Liver (tissue), 9 donors: ENCODE results near the gene ZNF805. TPM values are rescaled to one million over a fixed set of nuclear protein-coding genes. Genes with fewer than 3 reads are reported as not detected.
"Not testable (repeated sequence)": the region's sequence is repeated elsewhere in the genome, so short reads cannot be mapped to it uniquely, and the experiment has no call there.

Experiments used
- DNase-seq: peaks from one replicate; pipeline ENCODE4 v3.0.0-alpha.2; 2017; ENCODE audit warnings: low spot score
- H3K27ac ChIP-seq, 2 donors: one replicate each; pipeline ENCODE4 v1.7.0; 2013; ENCODE audit warnings: inconsistent platforms in 2 of 2, low read length in 2 of 2, control low read depth in 1 of 2, low read depth in 1 of 2, mild to moderate bottlenecking in 1 of 2
- H3K27me3 ChIP-seq, 4 donors: one replicate each; pipeline versions ENCODE4 v1.6.1 to v1.7.0; 2013; ENCODE audit warnings: low read length in 3 of 4, inconsistent platforms in 1 of 4, mild to moderate bottlenecking in 1 of 4, moderate library complexity in 1 of 4; ENCODE audit not compliant: control insufficient read depth in 4 of 4, insufficient read depth in 4 of 4
- H3K36me3 ChIP-seq, 4 donors: one replicate each; pipeline versions ENCODE4 v1.6.1 to v1.7.0; 2013; ENCODE audit warnings: low read length in 3 of 4, mild to moderate bottlenecking in 3 of 4, low read depth in 1 of 4, moderate library complexity in 1 of 4; ENCODE audit not compliant: control insufficient read depth in 4 of 4, insufficient read depth in 3 of 4
- H3K4me1 ChIP-seq, 4 donors: one replicate each; pipeline versions ENCODE4 v1.6.1 to v1.7.0; 2013; ENCODE audit warnings: low read length in 3 of 4, mild to moderate bottlenecking in 3 of 4, moderate library complexity in 1 of 4; ENCODE audit not compliant: control insufficient read depth in 4 of 4, insufficient read depth in 4 of 4
- H3K4me3 ChIP-seq, 3 donors: one replicate each; pipeline versions ENCODE4 v1.6.1 to v1.7.0; 2013; ENCODE audit warnings: low read length in 3 of 3, control low read depth in 1 of 3, low read depth in 1 of 3, mild to moderate bottlenecking in 1 of 3
- H3K9ac ChIP-seq, 2 donors: one replicate each; pipeline ENCODE4 v1.7.0; 2013; ENCODE audit warnings: low read length in 2 of 2, mild to moderate bottlenecking in 2 of 2, moderate library complexity in 2 of 2, control low read depth in 1 of 2, low read depth in 1 of 2
- H3K9me3 ChIP-seq, 4 donors: one replicate each; pipeline versions ENCODE4 v1.6.1 to v1.7.0; 2013; ENCODE audit warnings: low read length in 3 of 4; ENCODE audit not compliant: control insufficient read depth in 4 of 4
- EGR1 ChIP-seq, 2 donors: IDR thresholded peaks; 2 replicates each; pipeline ENCODE4 v1.6.1; 2016 to 2018; ENCODE audit warnings: antibody characterized with exemption in 2 of 2, low read depth in 2 of 2
- FOXA1 ChIP-seq: IDR thresholded peaks from 2 replicates; pipeline ENCODE4 v1.6.1; 2016; ENCODE audit warnings: antibody characterized with exemption
- FOXA2 ChIP-seq: IDR thresholded peaks from 2 replicates; pipeline ENCODE4 v1.6.1; 2016; ENCODE audit warnings: antibody characterized with exemption
- GABPA ChIP-seq, 2 donors: IDR thresholded peaks in 1 of 2; conservative IDR thresholded peaks in 1 of 2; 2 replicates each; pipeline ENCODE4 v1.6.1; 2016; ENCODE audit warnings: antibody characterized with exemption in 2 of 2, mild to moderate bottlenecking in 1 of 2, moderate library complexity in 1 of 2
- HNF4A ChIP-seq, 2 donors: conservative IDR thresholded peaks; 2 replicates each; pipeline ENCODE4 v1.6.1; 2016; ENCODE audit warnings: antibody characterized with exemption in 2 of 2, mild to moderate bottlenecking in 2 of 2
- RAD21 ChIP-seq, 2 donors: IDR thresholded peaks; 2 replicates each; pipeline ENCODE4 v1.6.1; 2016; ENCODE audit warnings: antibody characterized with exemption in 2 of 2, mild to moderate bottlenecking in 2 of 2
- RXRA ChIP-seq, 2 donors: IDR thresholded peaks; 2 replicates each; pipeline ENCODE4 v1.6.1; 2017 to 2018; ENCODE audit warnings: antibody characterized with exemption in 2 of 2, mild to moderate bottlenecking in 1 of 2
- SP1 ChIP-seq: IDR thresholded peaks from 2 replicates; pipeline ENCODE4 v1.6.1; 2018; ENCODE audit warnings: antibody characterized with exemption, mild to moderate bottlenecking
- TAF1 ChIP-seq: conservative IDR thresholded peaks from 2 replicates; pipeline ENCODE4 v1.6.1; 2016; ENCODE audit warnings: antibody characterized with exemption, mild to moderate bottlenecking
- YY1 ChIP-seq: IDR thresholded peaks from 2 replicates; pipeline ENCODE4 v1.6.1; 2016; ENCODE audit warnings: antibody characterized with exemption, mild to moderate bottlenecking
- WGBS: extraction: QIAGEN DNeasy Blood & Tissue Kit; methylation state at CpG from one replicate; pipeline ENCODE4 v1.1.7; 2013; 5-methylcytosine and 5-hydroxymethylcytosine counted together
- polyA plus RNA-seq, 2 donors: library from polyadenylated mRNA; stranded (reverse) in 1 of 2; unstranded in 1 of 2; fragments of 200-250 nt in 1 of 2; fragments of >200 nt in 1 of 2; fragmentation: Nextera tagmentation in 1 of 2; extraction: Ambion mirVana in 1 of 2; gene quantifications; one replicate each; pipeline versions ENCODE4 v1.2.1 to v1.2.3, GENCODE V29; 2013 to 2015
- total RNA-seq, 2 donors: library from RNA; depleted of rRNA; stranded (reverse); fragments of >200 nt; gene quantifications; one replicate each; pipeline ENCODE4 v1.2.3, GENCODE V29; 2014
- TF ChIP-seq, protein P1 (sequence below): fragments of 150-350 bp; IDR thresholded peaks from 2 replicates; pipeline ENCODE4 v1.5.1; 2017; ENCODE audit warnings: improper control_type of control experiment, low read depth, low read length; ENCODE audit not compliant: missing input control
- TF ChIP-seq, protein P2 (sequence below): IDR thresholded peaks from 2 replicates; pipeline ENCODE4 v1.6.1; 2016; ENCODE audit warnings: antibody characterized with exemption
- donor health status: healthy.
- donor health status: healthy.
- donor health status: healthy.
- donor health status: healthy.
- donor health status: healthy.

ZNF805 gene
- total and polyA plus RNA-seq, 4 donors, result 0.75 to 13.9 (median 7.1) TPM

DNA sequence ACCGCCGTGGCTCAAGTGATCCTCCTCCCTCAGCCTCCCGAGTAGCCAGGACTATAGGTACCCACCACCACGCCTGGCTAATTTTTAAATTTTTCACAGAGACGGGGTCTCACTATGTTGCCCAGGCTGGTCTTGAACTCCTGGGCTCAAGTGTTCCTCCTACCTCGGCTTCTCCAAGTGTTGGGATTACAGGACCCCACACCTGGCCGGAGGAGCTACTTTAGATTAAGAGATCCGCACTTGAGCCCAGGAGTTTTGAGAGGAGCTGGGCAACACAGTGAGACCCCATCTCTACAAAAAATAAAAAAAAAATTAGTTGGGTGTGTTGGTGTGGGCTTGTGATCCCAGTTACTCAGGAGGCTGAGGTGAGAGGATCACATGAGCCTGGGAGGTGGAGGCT, 30.8 kb downstream of the ZNF805 start:
- WGBS, result 98% methylated on average over 8 of the region's 8 CpGs
- H3K27me3 ChIP-seq, result no peaks in the 10 kb centered on the region
- no peak for TF ChIP-seq SP1
- TF ChIP-seq RXRA (IDR thresholded peaks at IDR 0.05), result no peak
- no peak for TF ChIP-seq FOXA2
- TF ChIP-seq YY1, result no peak
- no peak for TF ChIP-seq EGR1 (IDR thresholded peaks at IDR 0.05; ENCODE audit: low read depth in 2 of 2)
- TF ChIP-seq, protein P1, sequence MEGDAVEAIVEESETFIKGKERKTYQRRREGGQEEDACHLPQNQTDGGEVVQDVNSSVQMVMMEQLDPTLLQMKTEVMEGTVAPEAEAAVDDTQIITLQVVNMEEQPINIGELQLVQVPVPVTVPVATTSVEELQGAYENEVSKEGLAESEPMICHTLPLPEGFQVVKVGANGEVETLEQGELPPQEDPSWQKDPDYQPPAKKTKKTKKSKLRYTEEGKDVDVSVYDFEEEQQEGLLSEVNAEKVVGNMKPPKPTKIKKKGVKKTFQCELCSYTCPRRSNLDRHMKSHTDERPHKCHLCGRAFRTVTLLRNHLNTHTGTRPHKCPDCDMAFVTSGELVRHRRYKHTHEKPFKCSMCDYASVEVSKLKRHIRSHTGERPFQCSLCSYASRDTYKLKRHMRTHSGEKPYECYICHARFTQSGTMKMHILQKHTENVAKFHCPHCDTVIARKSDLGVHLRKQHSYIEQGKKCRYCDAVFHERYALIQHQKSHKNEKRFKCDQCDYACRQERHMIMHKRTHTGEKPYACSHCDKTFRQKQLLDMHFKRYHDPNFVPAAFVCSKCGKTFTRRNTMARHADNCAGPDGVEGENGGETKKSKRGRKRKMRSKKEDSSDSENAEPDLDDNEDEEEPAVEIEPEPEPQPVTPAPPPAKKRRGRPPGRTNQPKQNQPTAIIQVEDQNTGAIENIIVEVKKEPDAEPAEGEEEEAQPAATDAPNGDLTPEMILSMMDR, result no peak
- TF ChIP-seq TAF1, result no peak
- H3K4me3 ChIP-seq, result no peak overlapping the region
- H3K9me3 ChIP-seq, result peaks cover 0 to 2% (median 0%) of the 10 kb centered on the region in 4 donors
- no peak for DNase-seq
- H3K27ac ChIP-seq, result no peak overlapping the region
- no peak overlapping the region for H3K9ac ChIP-seq
- H3K4me1 ChIP-seq, result no peaks in the 10 kb centered on the region
- peaks cover 0 to 7% (median 3%) of the 10 kb centered on the region in 4 donors for H3K36me3 ChIP-seq

DNA sequence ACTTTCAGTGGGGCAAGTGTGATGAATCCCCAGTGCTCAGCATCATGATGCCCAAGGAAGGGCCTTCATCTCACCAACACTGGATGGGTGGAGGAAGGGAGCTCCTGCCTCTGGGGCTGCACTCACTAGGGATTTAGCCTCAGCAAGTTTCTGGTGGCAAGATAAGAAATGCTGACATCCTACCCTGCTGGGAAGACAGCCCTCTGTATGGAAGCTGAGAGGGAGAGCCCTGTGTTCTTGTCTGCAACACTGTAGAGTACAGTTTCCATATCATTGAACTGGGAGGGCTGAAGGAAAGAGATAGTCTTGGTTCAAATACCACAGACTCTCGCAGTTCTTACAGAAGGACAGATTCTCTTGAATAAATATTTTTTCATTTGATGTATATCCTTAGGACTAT, 32.6 kb downstream of the ZNF805 start:
- no peak for DNase-seq
- Histone ChIP-seq H3K27me3 (no peaks in the 10 kb centered on the region), H3K9ac (no peak overlapping the region), H3K9me3 (no peaks in the 10 kb centered on the region), H3K27ac (no peak overlapping the region), H3K4me3 (no peak overlapping the region), H3K4me1 (no peaks in the 10 kb centered on the region), H3K36me3 (peaks cover 0 to 7% (median 4%) of the 10 kb centered on the region in 4 donors)
- 93% methylated on average over 1 of the region's 1 CpG for WGBS
- TF ChIP-seq HNF4A (conservative IDR thresholded peaks at IDR 0.05) (no peak), TAF1 (no peak), RAD21 (IDR thresholded peaks at IDR 0.05) (no peak)
- TF ChIP-seq, protein P1, result no peak

DNA sequence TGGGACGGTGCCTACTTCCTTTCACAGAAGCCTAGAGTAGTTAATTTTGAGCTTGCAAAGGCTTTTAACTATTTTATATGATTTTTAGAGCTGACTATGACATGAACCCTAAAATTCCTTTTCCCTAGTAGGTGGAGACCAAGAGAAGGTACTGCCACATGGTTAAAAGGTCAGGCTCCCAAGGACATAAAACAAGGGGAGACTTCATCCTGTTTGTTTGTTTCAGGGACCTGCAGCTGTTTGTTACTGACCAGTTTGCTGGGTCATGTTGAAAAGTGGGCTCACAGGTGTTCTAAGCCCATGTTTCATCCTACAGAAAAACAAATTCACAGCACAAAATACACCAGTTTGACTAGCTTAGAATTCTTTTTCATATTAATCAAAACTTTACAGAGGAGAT, 36.0 kb downstream of the ZNF805 start:
- peaks cover 0 to 4% (median 4%) of the 10 kb centered on the region in 4 donors for H3K36me3 ChIP-seq
- H3K27ac ChIP-seq, result no peak overlapping the region
- no peak overlapping the region for H3K4me3 ChIP-seq
- DNase-seq, result no peak
- TF ChIP-seq GABPA (IDR thresholded peaks at IDR 0.05 in 1 of 2, conservative IDR thresholded peaks at IDR 0.05 in 1 of 2) (no peak), HNF4A (conservative IDR thresholded peaks at IDR 0.05) (no peak), FOXA1 (no peak), EGR1 (IDR thresholded peaks at IDR 0.05; ENCODE audit: low read depth in 2 of 2) (no peak), RAD21 (IDR thresholded peaks at IDR 0.05) (no peak)
- TF ChIP-seq, protein P2, sequence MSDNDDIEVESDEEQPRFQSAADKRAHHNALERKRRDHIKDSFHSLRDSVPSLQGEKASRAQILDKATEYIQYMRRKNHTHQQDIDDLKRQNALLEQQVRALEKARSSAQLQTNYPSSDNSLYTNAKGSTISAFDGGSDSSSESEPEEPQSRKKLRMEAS, result no peak
- WGBS, result 90% methylated on average over 1 of the region's 1 CpG
- H3K9me3 ChIP-seq, result no peaks in the 10 kb centered on the region
- peaks cover 0 to 12% (median 2%) of the 10 kb centered on the region in 4 donors for H3K4me1 ChIP-seq
- H3K27me3 ChIP-seq, result no peaks in the 10 kb centered on the region
- no peak overlapping the region for H3K9ac ChIP-seq

DNA sequence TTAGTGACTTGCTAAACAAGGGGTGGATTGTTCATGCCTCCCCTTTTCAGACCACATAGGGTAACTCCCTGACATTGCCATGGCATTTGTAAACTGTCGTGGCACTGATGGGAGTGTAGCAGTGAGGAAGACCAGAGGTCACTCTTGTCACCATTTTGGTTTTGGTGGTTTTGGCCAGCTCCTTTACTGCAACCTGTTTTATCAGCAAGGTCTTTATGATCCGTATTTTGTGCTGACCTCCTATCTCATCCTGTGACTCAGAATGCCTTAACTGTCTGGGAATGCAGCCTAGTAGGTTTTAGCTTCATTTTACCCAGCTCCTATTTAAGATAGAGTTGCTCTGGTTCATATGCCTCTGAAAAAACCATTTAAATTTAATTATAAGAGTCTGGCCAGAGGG, 38.0 kb downstream of the ZNF805 start:
- H3K27me3 ChIP-seq, H3K27ac ChIP-seq, H3K36me3 ChIP-seq, H3K4me3 ChIP-seq, DNase-seq, H3K9me3 ChIP-seq, H3K9ac ChIP-seq: not testable (repeated sequence)
- peaks cover 2 to 21% (median 13%) of the 10 kb centered on the region in 4 donors for H3K4me1 ChIP-seq
- 90% methylated on average over 2 of the region's 2 CpGs for WGBS
